K562 (cell line): ENCODE data around the gene PVALEF. TPM values are rescaled to one million over a fixed set of nuclear protein-coding genes. Genes with fewer than 3 reads are reported as not detected.

Source experiments
- ATAC-seq: fragments of 200-7000 bp; cut with Tn5 transposase; 3 replicates; pipeline ENCODE4 v1.9.1; 2020; ENCODE audit warnings: moderate library complexity
- BruUV-seq: library from RNA; stranded (reverse); fragments of 400-500 nt; replicated peaks from 2 replicates; lab custom pipeline; 2021; lab: Mats Ljungman, UMichigan
- CTCF ChIA-PET: fragments of 300-600 bp; formaldehyde crosslinking; extraction: SDS; loops from one replicate; lab custom pipeline; 2021; ENCODE audit warnings: low intra/inter-chr PET ratio; lab: Yijun Ruan, JAX
- POLR2A ChIA-PET: fragments of 300-600, 350-650 bp; sonication (Branson Sonifier 250); formaldehyde crosslinking; extraction: SDS; loops from one replicate; lab custom pipeline; 2021; ENCODE audit warnings: antibody characterized with exemption, inconsistent platforms; lab: Yijun Ruan, JAX
- DNase-seq, 4 experiments: peaks; one replicate each; pipeline versions ENCODE4 v3.0.0 to v3.0.0-alpha.2; 2011 to 2018; ENCODE audit warnings: low spot score in 3 of 4, mixed read lengths in 3 of 4; ENCODE audit errors: extremely low read depth in 1 of 4
- FAIRE-seq: peaks from 2 replicates; lab custom pipeline; 2011; peaks lifted over from hg19 to GRCh38; lab: Jason Lieb, UNC
- H2AFZ ChIP-seq: 2 replicates; pipeline ENCODE4 v1.6.0; 2011; ENCODE audit warnings: low read depth, low read length, control low read depth, inconsistent platforms
- H3K27ac ChIP-seq: fragments of 200-600 bp; 3 replicates; pipeline ENCODE4 v1.8.0; 2011; ENCODE audit warnings: low read depth, mild to moderate bottlenecking, control low read depth, inconsistent platforms, low read length, moderate library complexity, mixed read lengths; ENCODE audit errors: extremely low read depth
- H3K27me3 ChIP-seq, 2 experiments: fragments of 300-600 bp in 1 of 2; 2 replicates in 1 of 2; 3 replicates in 1 of 2; pipeline versions ENCODE4 v1.6.0 to v1.8.0; 2011; ENCODE audit warnings: inconsistent platforms in 2 of 2, low read length in 2 of 2, mild to moderate bottlenecking in 1 of 2, mixed read lengths in 1 of 2, moderate library complexity in 1 of 2; ENCODE audit not compliant: control insufficient read depth in 2 of 2, insufficient read depth in 2 of 2
- H3K36me3 ChIP-seq: fragments of 300-600 bp; 3 replicates; pipeline ENCODE4 v1.8.0; 2011; ENCODE audit warnings: mild to moderate bottlenecking, low read length, inconsistent platforms; ENCODE audit not compliant: control insufficient read depth, insufficient read depth
- H3K4me1 ChIP-seq, 2 experiments: fragments of 200-600 bp in 1 of 2; replicated peaks in 1 of 2; 2 replicates in 1 of 2; 3 replicates in 1 of 2; pipeline versions ENCODE4 v1.5.1 to v1.8.0; 2011; ENCODE audit warnings: inconsistent platforms in 2 of 2, low read length in 2 of 2, mild to moderate bottlenecking in 1 of 2, mixed read lengths in 1 of 2, moderate library complexity in 1 of 2; ENCODE audit not compliant: control insufficient read depth in 2 of 2, insufficient read depth in 2 of 2
- H3K4me2 ChIP-seq: 2 replicates; pipeline ENCODE4 v1.6.1; 2011; ENCODE audit warnings: low read length, control low read depth, inconsistent platforms, mixed read lengths; ENCODE audit not compliant: insufficient read depth
- H3K4me3 ChIP-seq: fragments of 200-600 bp; sonication (generic), shearing (Covaris generic); 2 replicates; pipeline ENCODE4 v1.5.1; 2016; ENCODE audit warnings: control low read depth, inconsistent platforms
- H3K79me2 ChIP-seq: fragments of 200-600 bp; 3 replicates; pipeline ENCODE4 v1.8.0; 2011; ENCODE audit warnings: low read length, inconsistent platforms; ENCODE audit not compliant: control insufficient read depth, insufficient read depth
- H3K9ac ChIP-seq, 2 experiments: 2 replicates each; pipeline versions ENCODE4 v1.6.0 to v1.6.1; 2011; ENCODE audit warnings: low read depth in 2 of 2, low read length in 2 of 2, control low read depth in 1 of 2, inconsistent platforms in 1 of 2, mild to moderate bottlenecking in 1 of 2, mixed read lengths in 1 of 2; ENCODE audit not compliant: insufficient read depth in 1 of 2
- H3K9me1 ChIP-seq: one replicate; pipeline ENCODE4 v1.6.0; 2011; ENCODE audit warnings: inconsistent platforms, mild to moderate bottlenecking, low read length, moderate library complexity; ENCODE audit not compliant: control insufficient read depth, insufficient read depth
- H3K9me3 ChIP-seq: replicated peaks from 2 replicates; pipeline ENCODE4 v1.5.1; 2011; ENCODE audit warnings: low read depth, low read length, inconsistent platforms; ENCODE audit not compliant: control insufficient read depth, insufficient read depth
- H4K20me1 ChIP-seq: replicated peaks from 2 replicates; pipeline ENCODE4 v1.6.1; 2011; ENCODE audit warnings: low read length, inconsistent platforms, mixed read lengths; ENCODE audit not compliant: control insufficient read depth, insufficient read depth
- DMBX1 ChIP-seq: fragments of 250-450 bp; sonication (Bioruptor Pico); IDR thresholded peaks from 2 replicates; pipeline ENCODE4 v1.8.0; 2022; ENCODE audit warnings: inconsistent platforms, mild to moderate bottlenecking, moderate library complexity, borderline replicate concordance
- ZNF134 ChIP-seq: fragments of 250-450 bp; sonication (Bioruptor Pico); conservative IDR thresholded peaks from 2 replicates; pipeline ENCODE4 v1.4.0; 2020
- ZNF830 ChIP-seq: fragments of 250-450 bp; sonication (Bioruptor Pico); IDR thresholded peaks from 2 replicates; pipeline ENCODE4 v1.5.0; 2021; ENCODE audit warnings: mild to moderate bottlenecking
- WGBS: fragments of 100-300 bp; shearing (Covaris generic); methylation state at CpG from one replicate; pipeline ENCODE4 v1.1.6; 2016; ENCODE audit warnings: low coverage, mixed read lengths; ENCODE audit not compliant: insufficient coverage; ENCODE audit errors: missing lambda C conversion rate; 5-methylcytosine and 5-hydroxymethylcytosine counted together
- in situ Hi-C: fragments of 300-500 bp; cut with MboI; formaldehyde crosslinking; loops from 4 replicates; pipeline ENCODE4 v1.15.0; 2018; ENCODE audit warnings: inconsistent platforms, mixed read lengths
- intact Hi-C: fragments of 100-400 bp; cut with micrococcal nuclease; formaldehyde crosslinking; loops from 2 replicates; pipeline ENCODE4 v1.14.2; 2022
- polyA plus RNA-seq, 8 experiments: library from polyadenylated mRNA; depleted of rRNA in 4 of 8; stranded (reverse) in 5 of 8; unstranded in 3 of 8; fragments of >200 nt; fragmentation: Nextera tagmentation in 2 of 8; fragmentation: Illumina TruSeq in 1 of 8; extraction: Ambion mirVana in 2 of 8; extraction: Trizol in 1 of 8; gene quantifications; 2 replicates each; pipeline versions ENCODE4 v1.2.1 to v1.2.3, GENCODE V29; 2011 to 2014; ENCODE audit warnings: inconsistent platforms in 1 of 8, missing spikeins in 1 of 8
- total RNA-seq, 7 experiments: library from RNA; depleted of rRNA in 6 of 7; stranded (reverse); fragments of >200 nt in 6 of 7; fragmentation: Illumina TruSeq in 2 of 7; extraction: Trizol in 2 of 7; gene quantifications; 2 replicates each; pipeline versions ENCODE4 v1.2.1 to v1.2.3, GENCODE V29; 2011 to 2021; ENCODE audit warnings: low replicate concordance in 1 of 7
- TF ChIP-seq, protein P1 (sequence below): sonication (generic); formaldehyde crosslinking; IDR thresholded peaks from 2 replicates; pipeline ENCODE4 v1.8.1; 2023; ENCODE audit warnings: mild to moderate bottlenecking, missing genetic modification reagents

Gene PVALEF
- total and polyA plus RNA-seq, 9 of the 15 experiments (the other 6 are each of a cell fraction or from before 2014, with no cell fraction given), result not detected

DNA sequence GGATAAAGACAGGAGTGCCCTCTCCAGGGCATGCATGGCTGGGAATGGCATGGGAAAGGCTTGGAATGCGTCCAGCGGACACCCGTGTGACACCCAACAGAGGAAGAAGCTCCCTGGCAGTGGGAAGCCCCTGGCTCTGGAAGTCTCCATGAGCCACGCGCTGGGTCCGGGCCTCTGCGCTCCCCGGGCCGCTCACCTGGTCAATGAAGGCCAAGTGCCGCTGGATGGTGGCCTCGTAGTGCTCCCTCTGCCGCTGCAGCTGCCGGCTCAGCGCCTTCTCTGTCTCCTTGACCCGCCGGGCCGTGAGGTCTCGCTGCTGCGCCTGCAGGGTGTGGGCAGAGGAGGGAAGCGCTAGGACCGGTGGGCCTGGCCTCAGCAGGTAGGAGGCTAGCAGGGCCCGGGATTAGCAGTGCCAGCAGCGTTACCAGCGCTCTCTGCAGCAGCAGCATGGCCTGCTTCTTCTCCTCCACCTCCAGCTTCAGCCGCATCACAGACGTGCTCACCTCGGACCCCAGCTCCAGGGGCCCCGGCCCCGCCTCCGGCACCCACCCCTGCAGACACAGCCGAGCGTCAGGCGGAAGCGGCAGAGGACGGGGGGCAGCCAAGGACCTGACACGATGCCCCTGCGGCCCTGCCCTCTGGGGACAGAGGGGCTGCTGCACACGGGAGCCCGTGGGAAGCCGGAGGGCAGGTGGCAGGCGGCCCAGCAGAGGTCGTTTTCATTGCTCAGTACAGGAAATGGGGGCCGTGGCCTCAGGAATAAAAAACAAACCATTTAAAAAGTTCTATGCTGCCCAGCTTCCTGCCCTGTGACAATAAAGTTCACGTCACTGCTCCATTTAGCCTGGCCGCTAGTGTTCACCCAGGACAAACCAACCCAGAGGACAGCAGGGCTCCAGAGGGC is 31.4 kb downstream of the PVALEF start:
- TF ChIP-seq, protein P1, sequence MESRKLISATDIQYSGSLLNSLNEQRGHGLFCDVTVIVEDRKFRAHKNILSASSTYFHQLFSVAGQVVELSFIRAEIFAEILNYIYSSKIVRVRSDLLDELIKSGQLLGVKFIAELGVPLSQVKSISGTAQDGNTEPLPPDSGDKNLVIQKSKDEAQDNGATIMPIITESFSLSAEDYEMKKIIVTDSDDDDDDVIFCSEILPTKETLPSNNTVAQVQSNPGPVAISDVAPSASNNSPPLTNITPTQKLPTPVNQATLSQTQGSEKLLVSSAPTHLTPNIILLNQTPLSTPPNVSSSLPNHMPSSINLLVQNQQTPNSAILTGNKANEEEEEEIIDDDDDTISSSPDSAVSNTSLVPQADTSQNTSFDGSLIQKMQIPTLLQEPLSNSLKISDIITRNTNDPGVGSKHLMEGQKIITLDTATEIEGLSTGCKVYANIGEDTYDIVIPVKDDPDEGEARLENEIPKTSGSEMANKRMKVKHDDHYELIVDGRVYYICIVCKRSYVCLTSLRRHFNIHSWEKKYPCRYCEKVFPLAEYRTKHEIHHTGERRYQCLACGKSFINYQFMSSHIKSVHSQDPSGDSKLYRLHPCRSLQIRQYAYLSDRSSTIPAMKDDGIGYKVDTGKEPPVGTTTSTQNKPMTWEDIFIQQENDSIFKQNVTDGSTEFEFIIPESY (CRISPR knock-in tag), result peak; percentile 71; the same call in 1 of the 2 replicates
- TF ChIP-seq ZNF134, result peak; percentile 86
- TF ChIP-seq ZNF830 (CRISPR knock-in tag), result no peak
- no peak for TF ChIP-seq DMBX1
- no peak for FAIRE-seq

More for the DNA sequence above, 31.4 kb downstream of the PVALEF start:
- Histone ChIP-seq H3K9ac (peak overlapping the region in 1 of 2 experiments; percentile 26; a peak in 1 of 4 replicates), H2AFZ (no peak overlapping the region), H3K27ac (no peak overlapping the region), H3K4me1 (peaks cover 13 to 62% of the 10 kb centered on the region in 2 experiments), H3K9me1 (peaks cover 3% of the 10 kb centered on the region), H3K9me3 (no peaks in the 10 kb centered on the region), H3K4me2 (no peak overlapping the region), H3K4me3 (no peak overlapping the region), H3K79me2 (no peaks in the 10 kb centered on the region), H4K20me1 (no peaks in the 10 kb centered on the region), H3K36me3 (peaks cover 4% of the 10 kb centered on the region; the same call in 2 of the 3 replicates), H3K27me3 (no peaks in the 10 kb centered on the region)
- WGBS, result 83% methylated on average over 34 of the region's 45 CpGs
- no TSS peak for BruUV-seq
- in situ Hi-C loops (no loop called here), intact Hi-C loops (no loop called here)
- DNase-seq (no peak), ATAC-seq (no peak)
- CTCF ChIA-PET, result no interaction called here
- POLR2A ChIA-PET, result interaction anchor here (0.7 to 1.9 kb wide), 3 partner anchors 12 to 383 kb away, joined by 3 to 6 read pairs (median 5); no protein-coding TSS in a partner anchor
